Lower leg skin (tissue), 4 donors: ENCODE results near the gene ENAM. TPM values are rescaled to one million over a fixed set of nuclear protein-coding genes. Genes with fewer than 3 reads are reported as not detected.

ENCODE experiments used
- DNase-seq, 2 donors: peaks; one replicate each; pipeline ENCODE4 v3.0.0-alpha.2; 2019; ENCODE audit warnings: low spot score in 2 of 2
- H3K4me3 ChIP-seq: fragments of 200-600 bp; sonication (generic); 2 replicates; pipeline ENCODE4 v1.5.1; 2017; ENCODE audit warnings: mild to moderate bottlenecking, low read depth; ENCODE audit not compliant: poor library complexity, severe bottlenecking
- CTCF ChIP-seq, 3 donors: fragments of 450-650 bp; IDR thresholded peaks; one replicate each; pipeline ENCODE4 v1.5.1; 2016; ENCODE audit warnings: antibody characterized with exemption in 3 of 3, mild to moderate bottlenecking in 3 of 3, moderate library complexity in 2 of 3
- POLR2A ChIP-seq, 2 donors: fragments of 450-650 bp; IDR thresholded peaks; one replicate each; pipeline ENCODE4 v1.6.1; 2016 to 2017; ENCODE audit warnings: antibody characterized with exemption in 2 of 2, mild to moderate bottlenecking in 1 of 2, moderate library complexity in 1 of 2
- WGBS, 2 donors: methylation state at CpG; one replicate each; pipeline ENCODE4 v1.1.5; 2018; 5-methylcytosine and 5-hydroxymethylcytosine counted together
- intact Hi-C: fragments of 100-400 bp; cut with DNase I; formaldehyde crosslinking; loops from one replicate; pipeline ENCODE4 v1.15.0; 2023; ENCODE audit warnings: low total_unique reads
- total RNA-seq, 4 donors: library from RNA; depleted of rRNA; stranded (reverse); fragments of >200 nt; gene quantifications; one replicate each; pipeline ENCODE4 v1.1.0, GENCODE V29; 2016

The ENAM gene
- total RNA-seq, 4 donors from 2014 or later: 0.06 TPM; not detected in 3

- intact Hi-C loops: no loop called here
- no peak for DNase-seq
- WGBS, 2 donors: 95 to 96% methylated on average over 2 of the region's 2 CpGs
- no peak for TF ChIP-seq POLR2A (IDR thresholded peaks at IDR 0.05)
- TF ChIP-seq CTCF (IDR thresholded peaks at IDR 0.05): no peak
- no peak overlapping the region for H3K4me3 ChIP-seq
Observed at GRCh38 chr4:70619778-70620177, 8.8 kb upstream of the ENAM start.

GRCh38 chr4:70623323-70623722 is 5.2 kb upstream of the ENAM start:
- intact Hi-C loops: no loop called here
- 91 to 96% methylated on average over 3 of the region's 3 CpGs for WGBS, 2 donors
- DNase-seq: no peak
- TF ChIP-seq POLR2A (IDR thresholded peaks at IDR 0.05): no peak
- TF ChIP-seq CTCF (IDR thresholded peaks at IDR 0.05): no peak
- no peak overlapping the region for H3K4me3 ChIP-seq

GRCh38 chr4:70624226-70624793 is 4.2 kb upstream of the ENAM start:
- H3K4me3 ChIP-seq: no peak overlapping the region
- TF ChIP-seq POLR2A (IDR thresholded peaks at IDR 0.05) (no peak), CTCF (IDR thresholded peaks at IDR 0.05) (no peak)
- DNase-seq: no peak
- intact Hi-C loops: no loop called here
- WGBS, 2 donors: 46 to 64% methylated on average over 1 of the region's 1 CpG

- no peak overlapping the region for H3K4me3 ChIP-seq
- 50 to 60% methylated on average over 1 of the region's 1 CpG for WGBS, 2 donors
- TF ChIP-seq POLR2A (IDR thresholded peaks at IDR 0.05): no peak
- intact Hi-C loops: no loop called here
- DNase-seq: no peak
Observed at GRCh38 chr4:70627620-70628019, 924 bp upstream of the ENAM start.

GRCh38 chr4:70629469-70630090 is 1.0 kb downstream of the ENAM start:
- H3K4me3 ChIP-seq: no peak overlapping the region
- no peak for TF ChIP-seq POLR2A (IDR thresholded peaks at IDR 0.05)
- no peak for TF ChIP-seq CTCF (IDR thresholded peaks at IDR 0.05)
- no peak for DNase-seq
- intact Hi-C loops: no loop called here
- 81 to 91% methylated on average over 1 of the region's 1 CpG for WGBS, 2 donors

- no peak for DNase-seq
- intact Hi-C loops: no loop called here
- 81 to 85% methylated on average over 3 of the region's 3 CpGs for WGBS, 2 donors
- H3K4me3 ChIP-seq: no peak overlapping the region
- no peak for TF ChIP-seq CTCF (IDR thresholded peaks at IDR 0.05)
- no peak for TF ChIP-seq POLR2A (IDR thresholded peaks at IDR 0.05)
Observed at GRCh38 chr4:70630162-70630561, 1.6 kb downstream of the ENAM start.
